Right cardiac atrium (tissue), 5 donors: ENCODE data around the gene FAU. TPM values are rescaled to one million over a fixed set of nuclear protein-coding genes. Genes with fewer than 3 reads are reported as not detected.

Experiments
- ATAC-seq, 2 donors: fragments of 200-7000 bp; cut with Tn5 transposase; one replicate each; pipeline versions ENCODE4 v1.8.0 to v1.9.1; 2020; ENCODE audit warnings: moderate library complexity in 2 of 2, mild to moderate bottlenecking in 1 of 2
- DNase-seq, 3 donors: peaks; one replicate each; pipeline ENCODE4 v3.0.0-alpha.2; 2020
- H3K27ac ChIP-seq: one replicate; pipeline ENCODE4 v1.5.1; 2013; ENCODE audit warnings: mild to moderate bottlenecking, low read length, control low read depth, moderate library complexity
- H3K27me3 ChIP-seq: one replicate; pipeline ENCODE4 v1.6.1; 2013; ENCODE audit not compliant: control insufficient read depth, insufficient read depth
- H3K4me1 ChIP-seq: one replicate; pipeline ENCODE4 v1.6.1; 2013; ENCODE audit warnings: low read length; ENCODE audit not compliant: control insufficient read depth, insufficient read depth
- H3K4me3 ChIP-seq: one replicate; pipeline ENCODE4 v1.5.1; 2013; ENCODE audit warnings: low read length, control low read depth
- H3K9me3 ChIP-seq: one replicate; pipeline ENCODE4 v1.6.1; 2013; ENCODE audit warnings: low read length; ENCODE audit not compliant: control insufficient read depth
- WGBS: extraction: QIAGEN DNeasy Blood & Tissue Kit; methylation state at CpG from one replicate; pipeline ENCODE4 v1.1.7; 2013; 5-methylcytosine and 5-hydroxymethylcytosine counted together
- intact Hi-C, 4 donors: fragments of 100-400 bp; cut with DNase I; formaldehyde crosslinking; loops; one replicate each; pipeline versions ENCODE4 v1.11.0 to v1.14.0; 2022 to 2023
- polyA plus RNA-seq: library from polyadenylated mRNA; stranded (reverse); fragments of 200-250 nt; gene quantifications from one replicate; pipeline ENCODE4 v1.2.3, GENCODE V29; 2013
- total RNA-seq, 4 donors: library from RNA; stranded (reverse); fragmentation: NEBNext Ultra II Directional; extraction: Animal tissue kit (Norgen Biotek cat#: 25700); gene quantifications; one replicate each; pipeline ENCODE4 v1.2.1, GENCODE V29; 2021
- donor health status: healthy with polysubstance abuse.
- donor health status: DM: no; HTN: yes; CAD: no.
- donor health status: DM: no; HTN: no; CAD: no.
- donor health status: DM: no; HTN: yes; CAD: no; lungs with severe emphysema.
- donor health status: DM: yes; HTN: yes; CAD: no.

The FAU gene
- total and polyA plus RNA-seq, 5 donors = 658 to 797 (median 718) TPM

DNA sequence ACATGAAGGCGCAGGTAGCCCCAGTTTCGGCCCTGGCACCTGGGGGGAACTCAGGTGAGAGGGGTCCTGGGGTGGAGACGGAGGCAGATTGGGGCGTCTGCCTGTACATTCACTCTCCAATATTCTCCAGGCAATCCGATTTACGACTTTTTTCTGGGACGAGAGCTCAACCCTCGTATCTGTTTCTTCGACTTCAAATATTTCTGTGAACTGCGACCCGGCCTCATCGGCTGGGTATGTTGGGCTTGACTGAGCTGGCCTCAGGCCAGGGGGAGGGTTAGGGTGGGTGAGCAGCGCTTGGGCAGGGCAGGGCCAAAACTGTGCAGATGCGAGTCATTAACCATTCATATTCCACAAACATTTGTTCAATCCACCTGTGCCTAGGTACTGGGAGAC lies 8.6 kb downstream of the FAU start:
- DNase-seq (peak in 2 of 3 donors; percentile 39 to 73), ATAC-seq (no peak)
- no peaks in the 10 kb centered on the region for H3K4me1 ChIP-seq
- H3K9me3 ChIP-seq = no peaks in the 10 kb centered on the region
- no peaks in the 10 kb centered on the region for H3K27me3 ChIP-seq
- peak overlapping the region; percentile 53 for H3K4me3 ChIP-seq
- WGBS = 14% methylated on average over 14 of the region's 14 CpGs
- H3K27ac ChIP-seq = no peak overlapping the region
- intact Hi-C loops = loop anchor here in 2 of 4 donors (10.0 kb wide), 3 partner anchors 89 to 329 kb away; partner anchors contain the start of genes CDC42BPG (in 1 of the 2) and SNX15 (in 1 of the 2)

DNA sequence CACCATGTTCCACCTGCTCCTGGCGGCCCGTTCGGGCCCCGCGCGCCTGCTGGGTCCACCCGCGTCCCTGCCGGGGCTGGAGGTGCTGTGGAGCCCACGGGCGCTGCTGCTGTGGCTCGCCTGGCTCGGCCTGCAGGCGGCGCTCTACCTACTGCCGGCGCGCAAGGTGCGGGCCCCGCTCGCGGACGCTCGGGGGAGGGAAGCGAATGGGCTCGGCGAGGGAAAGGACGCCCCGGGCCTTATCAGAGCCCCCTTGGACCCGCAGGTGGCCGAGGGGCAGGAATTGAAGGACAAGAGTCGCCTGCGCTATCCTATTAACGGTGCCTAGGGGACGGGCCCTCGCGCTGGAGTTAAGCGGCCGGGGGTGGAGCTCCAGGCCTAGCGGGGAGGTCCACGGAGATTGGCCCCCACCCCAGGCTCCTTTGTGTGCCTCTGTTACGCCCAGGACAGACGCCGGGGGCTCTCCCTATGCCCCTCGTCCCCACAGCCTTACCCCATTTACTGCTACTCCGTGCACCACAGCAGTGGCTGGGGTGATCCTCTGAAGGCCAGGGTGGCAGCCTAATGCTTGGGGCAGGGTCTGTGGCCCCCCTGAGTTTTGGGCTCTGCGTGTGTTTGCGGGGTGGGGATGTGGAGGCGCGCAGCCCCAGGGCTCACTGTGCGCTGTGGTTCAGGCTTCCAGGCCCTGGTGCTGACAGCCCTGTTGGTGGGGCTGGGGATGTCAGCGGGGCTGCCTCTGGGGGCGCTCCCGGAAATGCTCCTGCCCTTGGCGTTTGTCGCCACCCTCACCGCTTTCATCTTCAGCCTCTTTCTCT lies 9.2 kb downstream of the FAU start:
- intact Hi-C loops = loop anchor here in 2 of 4 donors (10.0 kb wide), 3 partner anchors 88 to 328 kb away; partner anchors contain the start of genes CDC42BPG (in 1 of the 2) and SNX15 (in 1 of the 2)
- Histone ChIP-seq H3K27me3 (no peaks in the 10 kb centered on the region), H3K27ac (peak overlapping the region; percentile 56), H3K4me1 (no peaks in the 10 kb centered on the region), H3K9me3 (no peaks in the 10 kb centered on the region), H3K4me3 (peak overlapping the region; percentile 53)
- DNase-seq = peak; percentile 61 to 89 (median 88)
- WGBS = 2% methylated on average over 57 of the region's 57 CpGs
- ATAC-seq = peak; percentile 46 to 55

DNA sequence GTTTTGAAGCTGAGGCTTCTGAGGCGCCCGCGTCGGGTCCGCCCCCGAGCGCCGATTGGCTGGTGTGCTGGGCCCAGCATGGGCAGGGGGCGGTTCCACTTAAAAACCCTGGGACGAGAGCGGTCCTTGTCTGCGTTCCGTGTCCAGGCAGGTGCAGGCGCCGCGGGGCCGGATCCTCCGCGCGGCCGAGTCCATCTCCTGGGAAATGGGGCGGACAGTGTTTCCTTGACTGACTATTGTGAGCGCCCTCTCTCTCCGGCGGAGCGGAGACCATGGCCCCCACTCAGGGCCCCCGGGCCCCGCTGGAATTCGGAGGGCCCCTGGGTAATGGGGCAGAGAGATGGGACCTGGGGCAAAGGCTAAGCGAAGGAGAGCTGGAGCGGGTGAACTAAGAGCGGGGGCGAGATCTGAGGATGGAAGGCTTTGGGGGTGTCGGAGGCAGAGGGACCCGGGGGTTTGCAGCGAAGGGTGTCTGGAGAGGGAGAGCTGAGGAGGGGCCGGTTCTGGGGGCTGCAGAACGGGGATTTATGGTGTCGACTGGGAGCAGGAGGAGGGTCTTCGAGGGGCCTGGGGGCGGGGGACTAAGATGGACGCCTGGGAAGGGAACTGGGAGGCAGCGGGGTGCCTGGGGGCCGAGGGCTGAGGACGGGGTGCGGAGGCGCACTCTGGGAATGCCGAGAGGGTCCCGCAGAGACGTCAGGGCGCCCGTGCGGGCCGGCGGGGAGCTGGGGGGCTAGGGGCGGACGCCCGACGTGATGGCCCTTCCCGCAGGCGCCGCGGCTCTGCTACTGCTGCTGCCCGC lies 10.0 kb downstream of the FAU start, which contains the start of gene TM7SF2:
TM7SF2 (plus strand) TSS at position 129 of the 802 bp plus-strand sequence; CDS start at position 273, 144 bp downstream.
- Histone ChIP-seq H3K4me3 (peak within 1 kb of the TSS; percentile 53), H3K4me1 (no peaks in the 10 kb centered on the region), H3K27ac (peak within 1 kb of the TSS; percentile 56), H3K27me3 (no peaks in the 10 kb centered on the region), H3K9me3 (no peaks in the 10 kb centered on the region)
- ATAC-seq (peak; percentile 89), DNase-seq (peak; percentile 97 to 99 (median 98))
- intact Hi-C loops = loop anchor here in 2 of 4 donors (10.0 kb wide), 3 partner anchors 87 to 327 kb away; partner anchors contain the start of genes CDC42BPG (in 1 of the 2) and SNX15 (in 1 of the 2)
- under 1% methylated on average over 64 of the region's 64 CpGs for WGBS

DNA sequence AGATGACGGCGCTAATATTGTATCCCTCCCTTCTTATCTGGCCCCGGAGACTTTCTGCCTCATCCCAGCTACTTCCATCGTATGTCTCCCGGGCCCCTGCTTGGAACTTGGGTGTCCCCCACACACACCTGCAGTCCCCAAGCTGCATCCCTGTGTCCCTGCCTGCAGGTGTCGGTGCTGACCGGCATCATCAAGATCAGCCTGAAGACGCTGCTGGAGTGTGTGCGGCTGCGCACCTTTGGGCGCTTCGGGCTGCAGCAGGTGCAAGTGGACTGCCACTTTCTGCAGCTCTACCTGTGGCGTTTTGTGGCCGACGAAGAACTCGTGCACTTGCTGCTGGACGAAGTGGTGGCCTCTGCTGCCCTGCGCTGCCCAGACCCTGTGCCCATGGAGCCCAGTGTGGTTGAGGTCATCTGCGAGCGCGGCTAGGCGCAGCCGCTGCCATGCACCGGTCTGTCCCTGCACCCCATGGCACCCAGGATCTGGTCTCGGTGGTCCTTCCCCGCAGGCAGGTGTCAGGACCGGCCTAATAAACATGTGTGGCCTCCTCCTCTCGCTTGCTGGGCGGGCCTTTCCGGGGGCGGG lies 10.7 kb downstream of the FAU start:
- Histone ChIP-seq H3K27me3 (no peaks in the 10 kb centered on the region), H3K4me1 (no peaks in the 10 kb centered on the region), H3K9me3 (no peaks in the 10 kb centered on the region), H3K27ac (no peak overlapping the region), H3K4me3 (no peak overlapping the region)
- DNase-seq (no peak), ATAC-seq (peak in 1 of 2 donors; percentile 1)
- 63% methylated on average over 31 of the region's 31 CpGs for WGBS
- intact Hi-C loops = loop anchor here in 2 of 4 donors (10.0 kb wide), 3 partner anchors 86 to 326 kb away; partner anchors contain the start of genes CDC42BPG (in 1 of the 2) and SNX15 (in 1 of the 2)

DNA sequence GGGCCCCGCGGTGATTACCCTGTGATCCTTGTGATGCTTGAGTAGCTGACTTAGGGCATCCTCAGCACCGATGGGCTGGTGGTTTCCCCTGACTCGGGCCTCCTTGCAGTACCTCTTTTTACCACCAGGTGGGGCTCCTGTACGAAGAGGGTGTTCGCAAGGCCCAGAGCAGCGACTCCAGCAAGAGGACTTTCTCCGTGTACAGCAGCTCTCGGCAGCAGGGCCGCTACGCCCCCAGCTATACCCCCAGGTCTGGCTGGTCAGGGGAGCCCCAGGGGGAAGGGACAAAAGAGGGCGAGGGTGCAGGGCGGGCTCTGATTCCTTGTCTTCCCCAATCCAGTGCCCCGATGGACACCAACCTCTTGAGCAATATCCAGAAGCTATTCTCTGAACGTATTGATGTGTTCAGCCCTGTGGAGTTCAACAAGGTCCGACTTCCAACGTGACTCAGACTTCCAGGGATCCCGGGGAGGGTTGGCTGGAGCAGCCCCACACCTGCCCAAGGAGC lies 11.5 kb downstream of the FAU start:
- no peak overlapping the region for H3K27ac ChIP-seq
- H3K4me1 ChIP-seq = no peaks in the 10 kb centered on the region
- WGBS = 13% methylated on average over 18 of the region's 18 CpGs
- no peak overlapping the region for H3K4me3 ChIP-seq
- no peaks in the 10 kb centered on the region for H3K9me3 ChIP-seq
- intact Hi-C loops = loop anchor here in 2 of 4 donors (10.0 kb wide), 3 partner anchors 86 to 326 kb away; partner anchors contain the start of genes CDC42BPG (in 1 of the 2) and SNX15 (in 1 of the 2)
- ATAC-seq (peak; percentile 25 to 39), DNase-seq (peak; percentile 82 to 94 (median 92))
- H3K27me3 ChIP-seq = no peaks in the 10 kb centered on the region

DNA sequence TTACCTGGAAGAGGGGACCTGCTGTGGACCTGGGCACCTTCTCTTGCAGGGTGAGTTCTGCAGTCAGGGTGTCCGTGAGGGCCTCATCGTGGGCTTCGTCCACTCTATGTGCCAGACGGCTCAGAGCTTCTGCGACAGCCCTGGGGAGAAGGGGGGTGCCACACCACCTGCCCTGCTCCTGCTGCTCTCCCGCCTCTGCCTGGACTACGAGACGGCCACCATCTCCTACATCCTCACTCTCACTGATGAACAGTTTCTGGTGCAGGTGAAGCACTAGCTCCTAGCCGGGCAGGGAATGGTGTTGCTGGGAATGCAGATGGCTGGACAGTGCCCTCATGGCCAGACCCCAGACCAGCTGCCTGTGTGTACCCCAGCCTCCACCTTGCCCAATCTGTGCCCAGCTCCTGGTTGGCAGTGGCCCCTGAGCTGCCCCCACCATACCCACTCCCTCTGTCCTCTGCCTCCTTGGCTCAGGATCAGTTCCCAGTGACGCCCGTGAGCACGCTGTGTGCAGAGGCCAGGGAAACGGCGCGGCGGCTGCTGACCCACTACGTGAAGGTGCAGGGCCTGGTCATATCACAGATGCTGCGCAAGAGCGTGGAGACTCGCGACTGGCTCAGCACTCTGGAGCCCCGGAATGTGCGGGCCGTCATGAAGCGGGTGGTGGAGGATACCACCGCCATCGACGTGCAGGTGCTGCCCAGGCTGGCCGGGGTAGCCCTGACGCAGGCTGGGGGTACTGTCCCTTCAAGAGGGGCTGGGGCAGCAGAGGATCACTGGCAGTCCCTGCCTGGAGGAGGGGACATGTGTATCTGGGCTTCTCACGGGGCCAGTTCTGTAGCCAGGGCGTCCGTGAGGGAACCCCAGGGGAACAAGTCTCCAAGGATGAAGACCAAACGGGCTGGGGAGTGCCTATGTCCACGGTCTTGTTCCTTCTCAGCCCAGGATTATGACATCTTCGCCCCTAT lies 12.4 kb downstream of the FAU start:
- no peak for ATAC-seq
- intact Hi-C loops = loop anchor here in 2 of 4 donors (10.0 kb wide), 3 partner anchors 85 to 325 kb away; partner anchors contain the start of genes CDC42BPG (in 1 of the 2) and SNX15 (in 1 of the 2)
- WGBS = 87% methylated on average over 36 of the region's 36 CpGs
- no peaks in the 10 kb centered on the region for H3K9me3 ChIP-seq
- H3K4me1 ChIP-seq = no peaks in the 10 kb centered on the region
- H3K4me3 ChIP-seq = no peak overlapping the region
- no peaks in the 10 kb centered on the region for H3K27me3 ChIP-seq
- DNase-seq = peak in 2 of 3 donors; percentile 60 to 62
- no peak overlapping the region for H3K27ac ChIP-seq

DNA sequence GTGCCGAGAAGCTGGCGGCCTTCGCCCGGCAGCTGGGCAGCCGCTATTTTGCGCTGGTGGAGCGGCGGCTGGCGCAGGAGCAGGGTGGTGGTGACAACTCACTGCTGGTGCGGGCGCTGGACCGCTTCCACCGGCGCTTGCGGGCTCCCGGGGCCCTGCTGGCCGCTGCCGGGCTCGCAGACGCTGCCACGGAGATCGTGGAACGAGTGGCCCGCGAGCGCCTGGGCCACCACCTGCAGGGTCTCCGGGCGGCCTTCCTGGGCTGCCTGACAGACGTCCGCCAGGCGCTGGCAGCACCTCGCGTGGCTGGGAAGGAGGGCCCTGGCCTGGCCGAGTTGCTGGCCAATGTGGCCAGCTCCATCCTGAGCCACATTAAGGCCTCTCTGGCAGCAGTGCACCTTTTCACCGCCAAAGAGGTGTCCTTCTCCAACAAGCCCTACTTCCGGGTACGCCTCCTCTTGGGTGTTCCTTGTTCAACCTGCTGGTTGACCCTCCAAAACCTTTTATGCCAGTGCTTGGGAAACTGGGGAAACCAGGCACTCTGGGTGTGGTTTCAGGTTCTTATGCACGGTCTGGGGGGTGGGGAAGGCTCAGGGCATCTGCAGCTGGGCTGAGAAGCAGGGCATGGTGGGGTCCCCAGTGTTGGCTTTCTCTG lies 13.3 kb downstream of the FAU start:
- Histone ChIP-seq H3K27me3 (no peaks in the 10 kb centered on the region), H3K9me3 (no peaks in the 10 kb centered on the region), H3K4me3 (no peak overlapping the region), H3K4me1 (no peaks in the 10 kb centered on the region), H3K27ac (no peak overlapping the region)
- intact Hi-C loops = no loop called here
- ATAC-seq (no peak), DNase-seq (peak in 2 of 3 donors; percentile 22 to 61)
- WGBS = 90% methylated on average over 38 of the region's 38 CpGs

DNA sequence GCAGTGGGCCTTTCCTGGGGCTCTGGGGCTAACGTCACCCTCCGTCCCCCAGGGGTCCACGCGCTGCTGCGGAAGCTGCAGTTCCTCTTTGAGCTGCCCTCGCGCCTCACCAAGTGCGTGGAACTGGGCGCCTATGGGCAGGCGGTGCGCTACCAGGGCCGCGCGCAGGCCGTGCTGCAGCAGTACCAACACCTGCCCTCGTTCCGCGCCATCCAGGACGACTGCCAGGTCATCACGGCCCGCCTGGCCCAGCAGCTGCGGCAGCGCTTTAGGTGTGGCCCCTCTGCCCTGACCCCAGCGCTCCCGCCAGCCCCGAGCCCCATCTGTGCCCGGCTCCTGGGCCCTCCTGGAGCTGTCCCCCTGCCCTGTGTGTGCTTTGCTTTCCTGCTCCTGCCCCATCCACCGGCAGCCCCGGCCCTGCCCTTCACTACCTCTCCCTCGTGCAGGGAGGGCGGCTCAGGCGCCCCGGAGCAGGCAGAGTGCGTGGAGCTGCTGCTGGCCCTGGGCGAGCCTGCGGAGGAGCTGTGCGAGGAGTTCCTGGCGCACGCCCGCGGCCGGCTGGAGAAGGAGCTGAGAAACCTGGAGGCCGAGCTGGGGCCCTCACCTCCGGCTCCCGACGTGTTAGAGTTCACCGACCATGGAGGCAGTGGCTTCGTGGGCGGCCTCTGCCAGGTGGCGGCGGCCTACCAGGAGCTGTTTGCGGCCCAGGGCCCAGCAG lies 14.0 kb downstream of the FAU start:
- ATAC-seq = no peak
- peaks cover 2% of the 10 kb centered on the region for H3K4me1 ChIP-seq
- no peaks in the 10 kb centered on the region for H3K27me3 ChIP-seq
- peak in 2 of 3 donors; percentile 61 to 62 for DNase-seq
- H3K4me3 ChIP-seq = no peak overlapping the region
- intact Hi-C loops = no loop called here
- H3K9me3 ChIP-seq = no peaks in the 10 kb centered on the region
- 95% methylated on average over 52 of the region's 52 CpGs for WGBS
- no peak overlapping the region for H3K27ac ChIP-seq

DNA sequence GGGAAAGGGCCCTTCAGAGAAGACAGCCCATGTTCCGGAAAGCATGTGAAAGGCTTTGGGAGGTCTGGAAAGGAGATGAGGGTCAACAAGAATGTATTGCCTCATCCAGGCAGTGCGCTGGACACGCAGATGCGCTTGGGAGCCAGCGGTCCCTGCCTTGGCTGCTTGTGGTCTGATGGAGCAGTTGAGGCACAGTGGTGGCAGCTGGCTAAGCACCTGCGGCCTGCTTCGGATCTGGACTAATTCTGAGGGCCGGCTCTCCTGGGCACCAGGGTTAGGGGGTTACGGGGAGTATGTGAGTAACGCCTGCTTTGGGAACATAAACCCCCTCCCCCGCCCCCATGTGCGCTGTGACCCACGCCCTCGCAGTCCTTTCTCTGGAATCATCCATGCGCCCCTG lies 14.9 kb downstream of the FAU start:
- Histone ChIP-seq H3K27me3 (no peaks in the 10 kb centered on the region), H3K27ac (no peak overlapping the region), H3K9me3 (no peaks in the 10 kb centered on the region), H3K4me1 (peaks cover 7% of the 10 kb centered on the region), H3K4me3 (no peak overlapping the region)
- 94% methylated on average over 15 of the region's 15 CpGs for WGBS
- no peak for ATAC-seq
- intact Hi-C loops = no loop called here
- DNase-seq = peak in 1 of 3 donors; percentile 33
